Uterus (tissue), 4 donors: ENCODE measurements around the gene SCRN2. TPM values are rescaled to one million over a fixed set of nuclear protein-coding genes. Genes with fewer than 3 reads are reported as not detected.
A peak's percentile ranks its signal among the peaks of the same experiment; 100 is the strongest.

Source experiments
- DNase-seq, 2 donors: peaks; one replicate each; pipeline ENCODE4 v3.0.0-alpha.2; 2019 to 2020
- H3K27ac ChIP-seq, 2 donors: fragments of 200-600 bp; sonication (generic); 1 replicate in 1 of 2; 2 replicates in 1 of 2; pipeline ENCODE4 v1.5.1; 2016 to 2018
- H3K27me3 ChIP-seq, 2 donors: fragments of 200-600 bp; sonication (generic); one replicate each; pipeline ENCODE4 v1.5.1; 2018 to 2019; ENCODE audit warnings: control low read depth in 1 of 2
- H3K36me3 ChIP-seq, 2 donors: fragments of 200-600 bp; sonication (generic); one replicate each; pipeline ENCODE4 v1.5.1; 2019; ENCODE audit warnings: control low read depth in 1 of 2
- H3K4me1 ChIP-seq, 2 donors: fragments of 200-600 bp; sonication (generic); one replicate each; pipeline ENCODE4 v1.5.1; 2018 to 2019; ENCODE audit warnings: control low read depth in 1 of 2
- H3K4me3 ChIP-seq, 2 donors: fragments of 200-600 bp; sonication (generic); 1 replicate in 1 of 2; 2 replicates in 1 of 2; pipeline ENCODE4 v1.5.1; 2018 to 2019; ENCODE audit warnings: mild to moderate bottlenecking in 1 of 2
- H3K9me3 ChIP-seq, 2 donors: fragments of 200-600 bp; sonication (generic); one replicate each; pipeline ENCODE4 v1.5.1; 2019; ENCODE audit warnings: control low read depth in 1 of 2
- CTCF ChIP-seq, 4 experiments: fragments of 200-600 bp in 2 of 4; fragments of 450-650 bp in 2 of 4; sonication (generic) in 2 of 4; IDR thresholded peaks; one replicate each; pipeline ENCODE4 v1.5.1; 2016 to 2019; ENCODE audit warnings: antibody characterized with exemption in 4 of 4, mild to moderate bottlenecking in 2 of 4, moderate library complexity in 1 of 4
- POLR2A ChIP-seq, 2 donors: fragments of 450-650 bp; IDR thresholded peaks; one replicate each; pipeline ENCODE4 v1.6.1; 2016; ENCODE audit warnings: antibody characterized with exemption in 2 of 2, mild to moderate bottlenecking in 1 of 2, moderate library complexity in 1 of 2
- intact Hi-C: fragments of 100-400 bp; cut with DNase I; formaldehyde crosslinking; loops from one replicate; pipeline ENCODE4 v1.15.1; 2023; ENCODE audit warnings: low total_unique reads
- total RNA-seq, 4 donors: library from RNA; depleted of rRNA in 3 of 4; stranded (reverse); fragments of >200 nt in 3 of 4; gene quantifications; one replicate each; pipeline versions ENCODE4 v1.1.0 to v1.2.4, GENCODE V29; 2014 to 2023
- donor health status: DM: yes; HTN: yes; CAD: no.

Gene SCRN2
- total RNA-seq, 4 donors from 2014 or later: 12.4 to 80.7 (median 39.8) TPM

GRCh38 chr17:47852113-47852949 lies 11.3 kb upstream of the SCRN2 start:
- DNase-seq: no peak
- H3K4me3 ChIP-seq: no peak overlapping the region
- no peaks in the 10 kb centered on the region for H3K36me3 ChIP-seq
- H3K9me3 ChIP-seq: no peaks in the 10 kb centered on the region
- H3K27me3 ChIP-seq: peaks cover 28 to 44% of the 10 kb centered on the region in 2 donors
- TF ChIP-seq POLR2A (IDR thresholded peaks at IDR 0.05) (no peak), CTCF (IDR thresholded peaks at IDR 0.05) (no peak)
- intact Hi-C loops: no loop called here
- H3K4me1 ChIP-seq: peaks cover 0 to 8% of the 10 kb centered on the region in 2 donors
- no peak overlapping the region for H3K27ac ChIP-seq

GRCh38 chr17:47851764-47852112 lies 10.7 kb upstream of the SCRN2 start:
- Histone ChIP-seq H3K9me3 (no peaks in the 10 kb centered on the region), H3K27ac (no peak overlapping the region), H3K4me1 (peaks cover 0 to 8% of the 10 kb centered on the region in 2 donors), H3K27me3 (peaks cover 28 to 46% of the 10 kb centered on the region in 2 donors), H3K36me3 (no peaks in the 10 kb centered on the region), H3K4me3 (no peak overlapping the region)
- TF ChIP-seq POLR2A (IDR thresholded peaks at IDR 0.05): no peak
- no peak for TF ChIP-seq CTCF (IDR thresholded peaks at IDR 0.05)
- DNase-seq: no peak
- intact Hi-C loops: no loop called here

- Histone ChIP-seq H3K9me3 (no peaks in the 10 kb centered on the region), H3K27ac (peak within 1 kb of the TSS in 1 of 2 donors; percentile 2), H3K27me3 (peaks cover 28 to 49% of the 10 kb centered on the region in 2 donors), H3K4me1 (peaks cover 0 to 8% of the 10 kb centered on the region in 2 donors), H3K4me3 (peak within 1 kb of the TSS in 1 of 2 donors; percentile 32), H3K36me3 (no peaks in the 10 kb centered on the region)
- TF ChIP-seq CTCF (IDR thresholded peaks at IDR 0.05): peak in 2 of 4 experiments; percentile 19 to 28
- TF ChIP-seq POLR2A (IDR thresholded peaks at IDR 0.05): peak in 1 of 2 donors; percentile 33
- intact Hi-C loops: no loop called here
- DNase-seq: peak; percentile 39 to 50
Measured at GRCh38 chr17:47850692-47851573, 9.9 kb upstream of the SCRN2 start, which contains the start of gene SP6. TSS of gene SP6 (minus strand) at chr17:47851163. CDS start at chr17:47848429, 2,734 bp downstream.

GRCh38 chr17:47850373-47850691 lies 9.3 kb upstream of the SCRN2 start:
- Histone ChIP-seq H3K4me1 (peaks cover 0 to 8% of the 10 kb centered on the region in 2 donors), H3K4me3 (peak overlapping the region in 1 of 2 donors; percentile 32), H3K36me3 (no peaks in the 10 kb centered on the region), H3K27me3 (peaks cover 28 to 45% of the 10 kb centered on the region in 2 donors), H3K9me3 (no peaks in the 10 kb centered on the region), H3K27ac (peak overlapping the region in 1 of 2 donors; percentile 2)
- intact Hi-C loops: no loop called here
- no peak for DNase-seq
- TF ChIP-seq POLR2A (IDR thresholded peaks at IDR 0.05) (no peak), CTCF (IDR thresholded peaks at IDR 0.05) (no peak)

- no peak for TF ChIP-seq POLR2A (IDR thresholded peaks at IDR 0.05)
- TF ChIP-seq CTCF (IDR thresholded peaks at IDR 0.05): no peak
- Histone ChIP-seq H3K27me3 (peaks cover 23 to 25% of the 10 kb centered on the region in 2 donors), H3K9me3 (no peaks in the 10 kb centered on the region), H3K4me3 (no peak overlapping the region), H3K27ac (no peak overlapping the region), H3K4me1 (peaks cover 0 to 8% of the 10 kb centered on the region in 2 donors), H3K36me3 (no peaks in the 10 kb centered on the region)
- DNase-seq: no peak
- intact Hi-C loops: no loop called here
Measured at GRCh38 chr17:47848198-47848513, 7.1 kb upstream of the SCRN2 start.
